GM12878 (cell line): ENCODE results near the gene TNRC18. TPM values are rescaled to one million over a fixed set of nuclear protein-coding genes. Genes with fewer than 3 reads are reported as not detected.

Experiments used
- ATAC-seq: fragments of 200-7000 bp; cut with Tn5 transposase; 3 replicates; pipeline ENCODE4 v1.9.1; 2020; ENCODE audit warnings: mild to moderate bottlenecking, moderate library complexity
- BruUV-seq: library from RNA; stranded (reverse); fragments of 400-500 nt; replicated peaks from 2 replicates; lab custom pipeline; 2021; lab: Mats Ljungman, UMichigan
- CTCF ChIA-PET: fragments of 300-600 bp; sonication (Branson Sonifier 250); formaldehyde crosslinking; extraction: SDS; loops from one replicate; lab custom pipeline; 2021; ENCODE audit warnings: inconsistent platforms; lab: Yijun Ruan, JAX
- POLR2A ChIA-PET: fragments of 350-600 bp; formaldehyde crosslinking; extraction: SDS; loops from one replicate; lab custom pipeline; 2021; ENCODE audit warnings: inconsistent platforms; lab: Charles Lee
- RAD21 ChIA-PET: fragments of 300-600 bp; sonication (Branson Sonifier 250); formaldehyde crosslinking; loops from one replicate; lab custom pipeline; 2023; ENCODE audit warnings: antibody characterized with exemption; ENCODE audit not compliant: unreplicated experiment; lab: Charles Lee
- SMC1A ChIA-PET: fragments of 300-600 bp; sonication (Branson Sonifier 250); formaldehyde crosslinking; loops from one replicate; lab custom pipeline; 2023; ENCODE audit not compliant: unreplicated experiment, uncharacterized antibody; lab: Charles Lee
- DNase-seq: peaks from one replicate; pipeline ENCODE4 v3.0.0-alpha.2; 2011; ENCODE audit warnings: low read depth, low spot score
- FAIRE-seq: peaks from 3 replicates; lab custom pipeline; 2011; peaks lifted over from hg19 to GRCh38; lab: Jason Lieb, UNC
- H2AFZ ChIP-seq: 2 replicates; pipeline ENCODE4 v1.6.0; 2011; ENCODE audit warnings: low read depth, low read length, control low read depth; ENCODE audit not compliant: control insufficient read depth
- H3K27ac ChIP-seq: 2 replicates; pipeline ENCODE4 v1.5.1; 2011; ENCODE audit warnings: control low read depth; ENCODE audit not compliant: control insufficient read depth, insufficient read depth
- H3K27me3 ChIP-seq, 2 experiments: replicated peaks in 1 of 2; 2 replicates each; pipeline versions ENCODE4 v1.6.0 to v1.6.1; 2011; ENCODE audit warnings: low read length in 1 of 2; ENCODE audit not compliant: control insufficient read depth in 2 of 2, insufficient read depth in 2 of 2
- H3K36me3 ChIP-seq, 2 experiments: 2 replicates each; pipeline ENCODE4 v1.5.1; 2011; ENCODE audit warnings: low read length in 1 of 2; ENCODE audit not compliant: control insufficient read depth in 2 of 2, insufficient read depth in 2 of 2
- H3K4me1 ChIP-seq: 2 replicates; pipeline ENCODE4 v1.6.1; 2011; ENCODE audit warnings: mild to moderate bottlenecking, low read length, moderate library complexity, mixed read lengths; ENCODE audit not compliant: control insufficient read depth, insufficient read depth
- H3K4me2 ChIP-seq: 2 replicates; pipeline ENCODE4 v1.6.0; 2011; ENCODE audit warnings: control low read depth; ENCODE audit not compliant: control insufficient read depth, insufficient read depth
- H3K4me3 ChIP-seq: fragments of 200-600 bp; sonication (generic); 2 replicates; pipeline ENCODE4 v1.5.1; 2016
- H3K79me2 ChIP-seq: 2 replicates; pipeline ENCODE4 v1.6.0; 2011; ENCODE audit warnings: low read length; ENCODE audit not compliant: control insufficient read depth, insufficient read depth
- H3K9ac ChIP-seq: 2 replicates; pipeline ENCODE4 v1.8.0; 2011; ENCODE audit warnings: low read length, control low read depth, mixed read lengths; ENCODE audit not compliant: control insufficient read depth, insufficient read depth
- H3K9me3 ChIP-seq: replicated peaks from 3 replicates; pipeline ENCODE4 v1.5.1; 2011; ENCODE audit warnings: mild to moderate bottlenecking, low read length; ENCODE audit not compliant: control insufficient read depth, insufficient read depth
- H4K20me1 ChIP-seq: 2 replicates; pipeline ENCODE4 v1.6.0; 2011; ENCODE audit not compliant: control insufficient read depth, insufficient read depth
- WRNIP1 ChIP-seq: IDR thresholded peaks from 2 replicates; pipeline ENCODE4 v1.6.1; 2011; ENCODE audit warnings: low read depth, low read length, improper control_type of control experiment, borderline replicate concordance
- ZNF592 ChIP-seq: fragments of 450-650 bp; IDR thresholded peaks from 2 replicates; pipeline ENCODE4 v1.6.1; 2017; ENCODE audit warnings: mild to moderate bottlenecking, moderate library complexity
- WGBS: methylation state at CpG from one replicate; pipeline ENCODE4 v1.1.6; 2016; ENCODE audit warnings: low lambda C conversion rate; ENCODE audit not compliant: insufficient replicate concordance, insufficient coverage; ENCODE audit errors: missing lambda C conversion rate; 5-methylcytosine and 5-hydroxymethylcytosine counted together
- in situ Hi-C: fragments of 300-500 bp; cut with MboI; formaldehyde crosslinking; loops from 9 replicates; pipeline ENCODE4 v1.14.3; 2018; ENCODE audit warnings: mixed read lengths
- intact Hi-C: fragments of 100-400 bp; cut with micrococcal nuclease; formaldehyde crosslinking; loops from one replicate; pipeline ENCODE4 v1.14.2; 2022; ENCODE audit not compliant: unreplicated experiment
- polyA plus RNA-seq, 11 experiments: library from polyadenylated mRNA; depleted of rRNA in 4 of 11; unstranded in 6 of 11; stranded (reverse) in 5 of 11; fragments of >200 nt; fragmentation: Nextera tagmentation in 4 of 11; fragmentation: Illumina TruSeq in 1 of 11; extraction: Ambion mirVana in 4 of 11; extraction: Trizol in 1 of 11; gene quantifications; 1 replicate in 1 of 11; 2 replicates in 10 of 11; pipeline versions ENCODE4 v1.2.1 to v1.2.3, GENCODE V29; 2011 to 2016; ENCODE audit warnings: inconsistent platforms in 2 of 11, missing spikeins in 2 of 11, low read depth in 1 of 11
- total RNA-seq, 4 experiments: library from RNA; depleted of rRNA in 3 of 4; stranded (reverse); fragments of >200 nt in 3 of 4; fragmentation: Illumina TruSeq in 1 of 4; extraction: Trizol in 1 of 4; gene quantifications; 2 replicates each; pipeline versions ENCODE4 v1.2.1 to v1.2.3, GENCODE V29; 2013 to 2021

TNRC18 gene
- total and polyA plus RNA-seq, 10 of the 15 experiments (the other 5 are each of a cell fraction or from before 2014, with no cell fraction given): 0.02 to 31.7 (median 5.4) TPM

DNA sequence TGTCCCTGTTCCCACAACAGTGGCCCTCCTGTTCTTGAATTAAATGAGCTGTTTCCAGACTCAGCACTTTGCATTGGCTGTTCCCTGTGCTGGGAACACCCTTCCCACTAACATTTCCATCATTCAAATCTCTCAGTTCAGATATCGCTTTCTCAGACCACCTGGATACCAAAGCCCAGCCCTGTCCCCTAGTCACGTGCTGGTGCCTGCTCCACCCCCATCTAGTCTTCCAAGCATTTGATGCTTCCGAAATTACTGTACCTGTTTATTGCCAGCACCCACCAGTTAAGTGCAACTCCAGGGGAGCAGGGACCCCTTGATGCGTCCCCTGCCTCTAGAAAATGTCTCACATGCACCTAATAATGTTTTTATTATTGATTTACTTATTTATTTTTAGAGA is 143.9 kb downstream of the TNRC18 start:
- no peak for FAIRE-seq
- H3K4me1 ChIP-seq: no peaks in the 10 kb centered on the region
- RAD21 ChIA-PET: no interaction called here
- intact Hi-C loops (no loop called here), in situ Hi-C loops (no loop called here)
- TF ChIP-seq WRNIP1: no peak
- no peak for TF ChIP-seq ZNF592
- H3K27me3 ChIP-seq: no peaks in the 10 kb centered on the region; a peak in 1 of 4 replicates
- H3K27ac ChIP-seq: no peak overlapping the region
- no peak overlapping the region for H3K9ac ChIP-seq
- POLR2A ChIA-PET: interaction anchor here (0.6 to 0.7 kb wide), 2 partner anchors 50 to 1323 kb away, joined by 3 read pairs; no protein-coding TSS in a partner anchor
- CTCF ChIA-PET: interaction anchor here (0.7 to 1.2 kb wide), 2 partner anchors 10 to 171 kb away, joined by 3 to 4 read pairs; no protein-coding TSS in a partner anchor
- SMC1A ChIA-PET: no interaction called here
- WGBS: 42% methylated on average over 4 of the region's 4 CpGs
- no peaks in the 10 kb centered on the region for H3K9me3 ChIP-seq
- BruUV-seq: no TSS peak
- H4K20me1 ChIP-seq: no peaks in the 10 kb centered on the region
- no peak for DNase-seq
- H3K79me2 ChIP-seq: no peaks in the 10 kb centered on the region
- no peak overlapping the region for H3K4me3 ChIP-seq
- no peaks in the 10 kb centered on the region for H3K36me3 ChIP-seq
- no peak for ATAC-seq
- H3K4me2 ChIP-seq: no peak overlapping the region
- H2AFZ ChIP-seq: no peak overlapping the region
